Gastrocnemius medialis (tissue), 4 donors: ENCODE data around the gene TENM3. TPM values are rescaled to one million over a fixed set of nuclear protein-coding genes. Genes with fewer than 3 reads are reported as not detected.

Experiments
- ATAC-seq, 2 donors: fragments of 150-250 bp; one replicate each; pipeline ENCODE4 v1.9.1; 2016
- DNase-seq, 2 donors: peaks; one replicate each; pipeline ENCODE4 v3.0.0-alpha.2; 2019
- H3K27ac ChIP-seq, 4 donors: fragments of 200-600 bp; sonication (generic); 1 replicate in 1 of 4; 2 replicates in 3 of 4; pipeline ENCODE4 v1.5.1; 2016 to 2018; ENCODE audit warnings: mild to moderate bottlenecking in 2 of 4, moderate library complexity in 1 of 4
- H3K27me3 ChIP-seq, 3 donors: fragments of 200-600 bp; sonication (generic) in 2 of 3; 1 replicate in 1 of 3; 2 replicates in 2 of 3; pipeline versions ENCODE4 v1.5.1 to v1.6.0; 2016 to 2019; ENCODE audit warnings: mild to moderate bottlenecking in 1 of 3, moderate library complexity in 1 of 3
- H3K36me3 ChIP-seq, 2 donors: fragments of 200-600 bp; sonication (generic) in 1 of 2; one replicate each; pipeline ENCODE4 v1.5.1; 2017 to 2018
- H3K4me1 ChIP-seq, 2 donors: fragments of 200-600 bp; sonication (generic) in 1 of 2; one replicate each; pipeline ENCODE4 v1.5.1; 2016 to 2017; ENCODE audit warnings: mild to moderate bottlenecking in 2 of 2
- H3K4me3 ChIP-seq, 4 donors: fragments of 200-600 bp; sonication (generic) in 3 of 4; 1 replicate in 1 of 4; 2 replicates in 3 of 4; pipeline ENCODE4 v1.5.1; 2016 to 2019; ENCODE audit warnings: mild to moderate bottlenecking in 2 of 4
- H3K9me3 ChIP-seq, 3 donors: fragments of 200-600 bp; sonication (generic) in 2 of 3; 1 replicate in 1 of 3; 2 replicates in 2 of 3; pipeline ENCODE4 v1.5.1; 2016 to 2019
- POLR2A ChIP-seq, 2 donors: fragments of 450-650 bp; IDR thresholded peaks; one replicate each; pipeline ENCODE4 v1.6.1; 2017; ENCODE audit warnings: antibody characterized with exemption in 2 of 2, mild to moderate bottlenecking in 2 of 2, moderate library complexity in 2 of 2
- in situ Hi-C, 4 donors: fragments of 200-750 bp; cut with MboI; loops; one replicate each; pipeline versions ENCODE4 v1.15.0 to v1.8.0; 2017; ENCODE audit warnings: low sequenced_read_pairs in 4 of 4
- intact Hi-C: fragments of 100-400 bp; cut with DNase I; formaldehyde crosslinking; loops from one replicate; pipeline ENCODE4 v1.15.1; 2023; ENCODE audit warnings: low total_unique reads
- total RNA-seq, 4 donors: library from RNA; depleted of rRNA; stranded (reverse); fragments of >200 nt; gene quantifications; one replicate each; pipeline versions ENCODE4 v1.1.0 to v1.2.3, GENCODE V29; 2016
- TF ChIP-seq, protein P1 (sequence below), 5 experiments: fragments of 450-650 bp in 3 of 5; fragments of 200-600 bp in 2 of 5; sonication (generic) in 2 of 5; IDR thresholded peaks in 4 of 5; conservative IDR thresholded peaks in 1 of 5; 1 replicate in 4 of 5; 2 replicates in 1 of 5; pipeline ENCODE4 v1.5.1; 2016 to 2019; ENCODE audit warnings: antibody characterized with exemption in 5 of 5, mild to moderate bottlenecking in 3 of 5, moderate library complexity in 3 of 5

Gene TENM3
- total RNA-seq, 4 donors from 2014 or later, result 8.3 to 16.2 (median 12.3) TPM

DNA sequence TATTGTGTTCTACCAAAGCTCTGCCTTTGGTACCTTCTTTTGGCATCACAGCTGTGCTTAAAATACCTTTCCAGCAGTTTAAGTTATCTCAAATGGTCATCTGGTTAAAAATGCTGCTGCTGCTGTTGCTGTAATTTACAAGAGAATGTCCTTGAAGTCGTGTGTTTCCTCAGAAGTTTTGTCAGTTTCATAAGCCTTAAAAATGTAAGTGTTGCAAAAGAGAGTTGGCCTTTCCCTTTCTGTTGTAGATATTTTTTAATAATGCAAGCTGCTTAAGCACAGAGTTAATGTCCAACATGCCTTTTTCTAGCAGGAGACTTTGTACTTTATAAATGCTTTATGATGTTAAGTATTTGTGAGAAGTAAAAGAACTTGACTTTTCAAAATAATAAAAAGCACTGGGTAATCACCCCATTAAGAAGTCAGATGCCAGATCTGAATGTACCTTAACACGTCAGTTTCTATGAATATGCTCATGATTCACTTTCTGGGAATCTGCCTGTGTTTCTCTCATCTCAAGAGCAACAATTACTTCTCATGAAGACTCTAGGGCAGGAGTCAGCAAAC, 35.3 kb upstream of the TENM3 start:
- intact Hi-C loops, result loop anchor here (5.0 kb wide), 1 partner anchor 66 kb away; no protein-coding TSS in a partner anchor
- DNase-seq (no peak), ATAC-seq (peak; percentile 62 to 78)
- H3K36me3 ChIP-seq, result no peaks in the 10 kb centered on the region
- no peak overlapping the region for H3K4me3 ChIP-seq
- TF ChIP-seq, protein P1, sequence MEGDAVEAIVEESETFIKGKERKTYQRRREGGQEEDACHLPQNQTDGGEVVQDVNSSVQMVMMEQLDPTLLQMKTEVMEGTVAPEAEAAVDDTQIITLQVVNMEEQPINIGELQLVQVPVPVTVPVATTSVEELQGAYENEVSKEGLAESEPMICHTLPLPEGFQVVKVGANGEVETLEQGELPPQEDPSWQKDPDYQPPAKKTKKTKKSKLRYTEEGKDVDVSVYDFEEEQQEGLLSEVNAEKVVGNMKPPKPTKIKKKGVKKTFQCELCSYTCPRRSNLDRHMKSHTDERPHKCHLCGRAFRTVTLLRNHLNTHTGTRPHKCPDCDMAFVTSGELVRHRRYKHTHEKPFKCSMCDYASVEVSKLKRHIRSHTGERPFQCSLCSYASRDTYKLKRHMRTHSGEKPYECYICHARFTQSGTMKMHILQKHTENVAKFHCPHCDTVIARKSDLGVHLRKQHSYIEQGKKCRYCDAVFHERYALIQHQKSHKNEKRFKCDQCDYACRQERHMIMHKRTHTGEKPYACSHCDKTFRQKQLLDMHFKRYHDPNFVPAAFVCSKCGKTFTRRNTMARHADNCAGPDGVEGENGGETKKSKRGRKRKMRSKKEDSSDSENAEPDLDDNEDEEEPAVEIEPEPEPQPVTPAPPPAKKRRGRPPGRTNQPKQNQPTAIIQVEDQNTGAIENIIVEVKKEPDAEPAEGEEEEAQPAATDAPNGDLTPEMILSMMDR (IDR thresholded peaks at IDR 0.05 in 4 of 5, conservative IDR thresholded peaks at IDR 0.05 in 1 of 5), result no peak
- no peak for TF ChIP-seq POLR2A (IDR thresholded peaks at IDR 0.05)
- H3K4me1 ChIP-seq, result peaks cover 2 to 10% of the 10 kb centered on the region in 2 donors
- H3K9me3 ChIP-seq, result no peaks in the 10 kb centered on the region
- in situ Hi-C loops, result no loop called here
- H3K27me3 ChIP-seq, result peaks cover 0 to 3% (median 0%) of the 10 kb centered on the region in 3 donors
- peak overlapping the region in 1 of 4 donors; percentile 19 for H3K27ac ChIP-seq

DNA sequence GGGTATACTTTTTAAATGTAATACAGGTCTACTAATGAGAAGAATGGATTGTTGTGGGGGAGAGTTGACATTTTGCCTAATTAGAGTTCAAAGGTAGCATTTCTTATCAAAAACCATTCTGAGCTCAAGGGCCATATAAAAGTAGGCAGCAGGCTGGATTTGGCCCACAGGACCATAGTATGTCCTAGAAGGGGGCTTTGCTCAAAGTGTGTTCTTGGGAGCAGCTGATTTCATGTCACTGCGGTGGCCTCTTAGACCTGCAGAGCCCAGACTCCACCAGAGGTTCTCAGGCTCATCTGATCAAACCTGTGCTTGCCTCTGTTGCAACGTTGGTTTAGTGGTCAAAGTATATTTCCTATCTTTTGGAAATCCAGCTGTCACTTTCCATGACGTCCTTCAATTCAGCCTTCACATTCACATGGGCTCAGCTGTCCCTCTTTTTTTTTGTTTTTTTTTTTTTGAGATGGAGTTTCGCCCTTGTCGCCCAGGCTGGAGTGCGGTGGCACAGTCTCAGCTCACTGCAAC, 34.6 kb upstream of the TENM3 start:
- ATAC-seq (no peak), DNase-seq (no peak)
- TF ChIP-seq, protein P1 (IDR thresholded peaks at IDR 0.05 in 4 of 5, conservative IDR thresholded peaks at IDR 0.05 in 1 of 5), result no peak
- no peak for TF ChIP-seq POLR2A (IDR thresholded peaks at IDR 0.05)
- peaks cover 0 to 3% (median 0%) of the 10 kb centered on the region in 3 donors for H3K27me3 ChIP-seq
- no peak overlapping the region for H3K4me3 ChIP-seq
- H3K9me3 ChIP-seq, result no peaks in the 10 kb centered on the region
- peaks cover 2 to 10% of the 10 kb centered on the region in 2 donors for H3K4me1 ChIP-seq
- intact Hi-C loops (loop anchor here (5.0 kb wide), 1 partner anchor 66 kb away; no protein-coding TSS in a partner anchor), in situ Hi-C loops (no loop called here)
- H3K36me3 ChIP-seq, result no peaks in the 10 kb centered on the region
- H3K27ac ChIP-seq, result peak overlapping the region in 1 of 4 donors; percentile 19

DNA sequence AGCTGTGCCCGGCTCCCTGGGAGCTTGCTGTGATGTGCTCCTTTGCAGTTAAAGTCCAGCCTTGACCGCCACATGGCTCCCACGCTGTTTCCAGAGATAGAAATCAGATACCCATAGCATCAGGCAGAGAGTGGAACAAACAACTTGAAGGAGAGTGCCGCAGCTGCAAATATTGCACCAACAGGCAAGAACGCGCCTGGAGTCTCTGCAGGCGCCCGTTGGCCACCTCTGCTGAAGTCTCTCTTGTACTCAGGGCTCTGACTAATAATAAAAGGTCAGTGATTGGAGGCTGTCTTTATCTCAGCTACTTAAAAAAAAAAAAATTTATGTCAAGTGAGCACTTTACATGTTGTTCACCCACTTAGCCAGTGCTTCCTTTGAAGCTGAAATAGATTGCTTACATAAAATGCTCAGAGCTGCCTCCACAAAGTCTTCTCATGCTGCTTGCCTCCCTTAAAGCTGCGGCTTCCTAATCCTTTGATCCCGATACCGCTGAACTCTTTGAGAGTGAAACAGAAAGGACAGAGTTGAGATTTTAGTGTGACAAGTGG, 30.9 kb upstream of the TENM3 start:
- H3K27me3 ChIP-seq, result no peaks in the 10 kb centered on the region
- DNase-seq (peak; percentile 7 to 66), ATAC-seq (peak; percentile 78 to 87)
- intact Hi-C loops (loop anchor here (10.0 kb wide), 1 partner anchor 233 kb away; no protein-coding TSS in a partner anchor), in situ Hi-C loops (no loop called here)
- TF ChIP-seq, protein P1 (IDR thresholded peaks at IDR 0.05 in 4 of 5, conservative IDR thresholded peaks at IDR 0.05 in 1 of 5), result no peak
- TF ChIP-seq POLR2A (IDR thresholded peaks at IDR 0.05), result no peak
- no peaks in the 10 kb centered on the region for H3K36me3 ChIP-seq
- peaks cover 2 to 10% of the 10 kb centered on the region in 2 donors for H3K4me1 ChIP-seq
- H3K27ac ChIP-seq, result peak overlapping the region in 2 of 4 donors; percentile 43 to 54
- H3K4me3 ChIP-seq, result peak overlapping the region in 2 of 4 donors; percentile 4
- H3K9me3 ChIP-seq, result no peaks in the 10 kb centered on the region

DNA sequence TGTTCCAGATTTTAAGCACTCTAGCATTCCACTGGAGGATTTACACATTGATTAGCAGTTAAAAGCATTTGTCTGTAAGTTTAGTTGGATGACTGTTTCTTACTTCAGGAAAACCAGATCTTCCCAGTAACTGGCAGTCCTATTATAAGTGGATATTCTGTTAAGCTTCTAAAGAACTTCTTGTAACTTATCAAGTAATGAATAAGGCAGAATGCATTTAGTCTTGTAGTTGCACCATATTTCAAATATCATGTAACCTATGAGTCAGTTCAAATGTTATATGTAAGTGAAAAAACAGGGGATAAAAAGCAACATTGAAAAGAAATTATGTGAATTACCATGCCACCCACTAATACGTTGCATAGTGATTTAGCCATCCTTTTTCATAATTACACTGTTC, 30.2 kb upstream of the TENM3 start:
- Histone ChIP-seq H3K4me1 (peaks cover 2 to 6% of the 10 kb centered on the region in 2 donors), H3K36me3 (no peaks in the 10 kb centered on the region), H3K4me3 (no peak overlapping the region), H3K27ac (peak overlapping the region in 2 of 4 donors; percentile 43 to 54), H3K27me3 (no peaks in the 10 kb centered on the region), H3K9me3 (no peaks in the 10 kb centered on the region)
- TF ChIP-seq, protein P1 (IDR thresholded peaks at IDR 0.05 in 4 of 5, conservative IDR thresholded peaks at IDR 0.05 in 1 of 5), result no peak
- no peak for TF ChIP-seq POLR2A (IDR thresholded peaks at IDR 0.05)
- intact Hi-C loops, result loop anchor here (10.0 kb wide), 1 partner anchor 232 kb away; no protein-coding TSS in a partner anchor
- DNase-seq (no peak), ATAC-seq (peak in 1 of 2 donors; percentile 35)
- in situ Hi-C loops, result no loop called here
